KOPT-K1 (cell line): ENCODE measurements around the gene SIGLEC12.

Experiments used
- H3K27ac ChIP-seq: fragments of 200-600 bp; sonication (generic); 2 replicates; pipeline ENCODE4 v1.5.1; 2016; ENCODE audit warnings: antibody characterized with exemption, mild to moderate bottlenecking, low read depth, low read length; ENCODE audit not compliant: poor library complexity, severe bottlenecking
- H3K36me3 ChIP-seq: fragments of 200-600 bp; sonication (generic); 2 replicates; pipeline ENCODE4 v1.5.1; 2017; ENCODE audit warnings: antibody characterized with exemption, mild to moderate bottlenecking, low read length, moderate library complexity; ENCODE audit not compliant: insufficient read depth
- H3K9me3 ChIP-seq: fragments of 200-600 bp; sonication (generic); 2 replicates; pipeline ENCODE4 v1.5.1; 2017; ENCODE audit warnings: antibody characterized with exemption, low read length, mild to moderate bottlenecking; ENCODE audit not compliant: insufficient read depth, poor library complexity, severe bottlenecking

Gene SIGLEC12

DNA sequence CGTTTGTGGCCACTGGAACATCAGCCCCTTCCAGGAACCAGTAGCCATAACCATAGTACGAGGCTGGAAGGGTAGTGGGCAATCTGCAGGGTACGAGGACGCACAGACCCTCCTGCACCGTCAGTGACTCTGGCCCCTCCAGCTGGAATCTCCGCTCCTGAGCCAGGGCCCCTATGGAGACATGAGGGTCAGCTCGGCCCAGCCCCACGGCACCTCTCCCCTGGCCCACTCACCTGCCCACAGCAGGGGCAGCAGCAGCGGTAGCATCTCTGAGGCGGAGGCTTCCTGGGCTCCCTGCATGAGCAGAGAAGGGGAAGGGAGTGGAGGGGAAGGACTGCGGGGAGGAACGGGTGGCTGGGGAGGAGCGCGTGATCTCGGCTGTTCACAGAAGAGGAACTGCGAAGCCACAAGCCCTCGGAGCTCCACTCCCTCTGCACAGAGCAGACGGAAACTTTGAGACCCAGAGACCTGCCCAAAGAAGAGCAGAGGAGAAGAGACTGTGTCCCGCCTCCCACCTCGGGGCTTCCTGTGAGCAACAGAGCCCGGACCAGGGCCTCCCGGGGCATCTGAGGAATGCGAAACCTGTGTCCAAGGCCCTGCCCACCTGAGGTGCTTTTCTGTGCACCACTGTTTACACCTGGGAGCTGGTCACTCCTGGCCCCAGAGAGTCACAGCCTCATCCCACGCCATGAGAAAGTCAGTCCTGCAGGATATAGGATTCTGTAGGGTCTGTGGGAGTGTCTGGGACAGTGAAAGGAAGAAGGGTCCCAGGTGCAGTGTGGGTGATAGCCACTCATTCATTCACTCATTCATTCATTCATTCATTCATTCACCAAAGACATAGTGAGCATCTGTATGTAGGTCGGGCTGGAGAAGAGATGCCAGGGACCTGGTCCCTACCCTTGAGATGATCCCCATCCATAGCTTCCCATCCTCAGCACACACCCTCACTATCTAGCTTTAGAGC lies 30.0 kb upstream of the SIGLEC12 start, which contains the start of gene SIGLEC6:
Gene SIGLEC6, minus strand, starts transcription at position 322 of the 967 bp plus-strand sequence. Its CDS starts 22 bp downstream, at position 300.
- H3K9me3 ChIP-seq = peaks cover 7% of the 10 kb centered on the region
- peaks cover 28% of the 10 kb centered on the region; the same call in 1 of the 2 replicates for H3K36me3 ChIP-seq
- H3K27ac ChIP-seq = peak within 1 kb of the TSS; percentile 98

GRCh38 chr19:51530616-51531015 lies 29.0 kb upstream of the SIGLEC12 start:
- H3K27ac ChIP-seq = peak overlapping the region; percentile 98

GRCh38 chr19:51529301-51529700 lies 27.7 kb upstream of the SIGLEC12 start:
- peak overlapping the region; percentile 98 for H3K27ac ChIP-seq
- peaks cover 38% of the 10 kb centered on the region for H3K36me3 ChIP-seq
- H3K9me3 ChIP-seq = no peaks in the 10 kb centered on the region

More at GRCh38 chr19:51530616-51531015, 29.0 kb upstream of the SIGLEC12 start:
- Histone ChIP-seq H3K9me3 (peaks cover 5% of the 10 kb centered on the region), H3K36me3 (peaks cover 28% of the 10 kb centered on the region; the same call in 1 of the 2 replicates)

DNA sequence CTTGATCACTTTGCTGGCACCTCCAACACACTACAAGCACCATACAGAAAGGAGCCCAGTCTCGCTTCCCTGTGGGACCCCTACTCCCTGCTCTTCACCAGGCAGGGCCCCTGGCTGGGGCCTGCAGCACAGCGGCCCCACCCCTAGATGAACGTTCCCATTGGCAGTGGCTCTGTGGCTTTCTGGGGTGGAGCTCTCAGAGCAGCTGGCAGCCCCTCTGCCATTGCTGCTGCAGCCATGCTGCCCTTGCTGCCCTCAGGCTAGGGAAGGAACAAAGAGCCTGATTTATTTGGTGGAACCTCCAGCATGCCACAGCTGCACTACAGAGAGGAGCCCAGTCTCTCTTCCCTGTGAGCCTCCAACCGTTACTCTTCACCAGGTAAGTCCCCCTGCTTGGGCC lies 24.1 kb upstream of the SIGLEC12 start:
- Histone ChIP-seq H3K36me3 (peaks cover 59% of the 10 kb centered on the region), H3K9me3 (no peaks in the 10 kb centered on the region), H3K27ac (peak overlapping the region; percentile 98)

DNA sequence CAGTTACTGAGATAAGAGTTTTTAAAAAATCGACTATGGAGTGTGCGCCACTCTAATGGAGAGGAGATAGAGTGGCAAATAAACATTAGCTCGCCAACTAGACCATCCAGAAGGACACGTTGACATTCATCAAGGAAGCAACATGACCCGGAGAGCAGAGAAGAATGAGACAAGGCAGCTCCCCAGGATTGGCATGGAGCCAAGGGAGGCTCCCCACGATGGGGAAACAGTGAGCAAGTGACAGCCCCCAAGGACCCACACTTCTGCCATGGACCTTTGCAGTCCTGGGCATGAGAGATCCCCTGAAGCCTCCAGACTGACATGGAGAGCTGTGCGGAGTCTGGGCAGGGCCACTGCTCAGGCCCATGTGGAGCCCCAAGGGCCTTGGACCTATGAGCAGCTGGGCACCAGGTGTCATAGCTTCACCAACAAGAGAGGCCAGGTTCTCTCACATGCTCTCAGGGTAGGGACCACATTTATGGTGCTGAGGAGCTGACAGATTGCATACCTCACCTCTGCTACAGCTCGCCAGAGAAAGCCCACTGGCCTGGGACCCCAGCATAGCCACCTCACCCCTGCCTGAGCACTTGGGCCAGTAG lies 23.2 kb upstream of the SIGLEC12 start:
- peaks cover 55% of the 10 kb centered on the region for H3K36me3 ChIP-seq
- peak overlapping the region; percentile 98 for H3K27ac ChIP-seq
- H3K9me3 ChIP-seq = no peaks in the 10 kb centered on the region

- H3K36me3 ChIP-seq = peaks cover 66% of the 10 kb centered on the region
- peak overlapping the region; percentile 40 for H3K27ac ChIP-seq
- H3K9me3 ChIP-seq = peaks cover 9% of the 10 kb centered on the region
These were observed 20.2 kb upstream of the SIGLEC12 start for GRCh38 chr19:51521781-51522180.

GRCh38 chr19:51521357-51521756 lies 19.8 kb upstream of the SIGLEC12 start:
- Histone ChIP-seq H3K9me3 (peaks cover 9% of the 10 kb centered on the region), H3K27ac (peak overlapping the region; percentile 40), H3K36me3 (peaks cover 68% of the 10 kb centered on the region)

- Histone ChIP-seq H3K27ac (peak overlapping the region; percentile 40), H3K36me3 (peaks cover 68% of the 10 kb centered on the region), H3K9me3 (peaks cover 9% of the 10 kb centered on the region)
These were observed 19.1 kb upstream of the SIGLEC12 start for GRCh38 chr19:51520728-51521127.

DNA sequence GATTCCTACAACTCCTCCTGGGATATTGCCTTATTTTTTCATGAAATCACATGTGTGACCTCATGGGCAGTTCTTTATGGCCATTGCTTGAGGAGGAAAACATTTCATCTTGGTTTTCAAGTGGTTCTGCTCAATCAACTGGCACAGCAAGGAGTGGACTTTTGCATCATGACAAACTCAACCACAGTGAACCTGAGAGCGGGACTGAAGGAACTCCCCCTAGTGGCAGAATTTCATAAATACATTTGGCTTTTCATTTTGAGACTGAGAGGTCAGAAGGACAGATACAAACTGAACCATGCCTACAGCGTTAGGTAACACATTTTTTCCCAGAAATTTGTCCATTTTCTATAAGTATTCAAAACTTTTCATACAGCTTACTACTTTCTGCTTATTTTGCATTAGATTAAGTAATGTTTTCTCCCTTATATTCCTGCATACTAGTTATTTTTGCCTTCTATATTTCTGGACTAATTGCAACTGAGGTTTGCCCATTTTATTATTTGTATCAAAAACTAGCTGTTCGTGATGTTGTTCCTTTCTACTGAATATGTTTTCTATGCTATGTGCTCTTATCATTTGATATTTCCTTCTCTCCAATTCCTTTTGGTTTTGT lies 13.4 kb upstream of the SIGLEC12 start:
- peaks cover 34% of the 10 kb centered on the region for H3K36me3 ChIP-seq
- peaks cover 9% of the 10 kb centered on the region for H3K9me3 ChIP-seq
- no peak overlapping the region for H3K27ac ChIP-seq

DNA sequence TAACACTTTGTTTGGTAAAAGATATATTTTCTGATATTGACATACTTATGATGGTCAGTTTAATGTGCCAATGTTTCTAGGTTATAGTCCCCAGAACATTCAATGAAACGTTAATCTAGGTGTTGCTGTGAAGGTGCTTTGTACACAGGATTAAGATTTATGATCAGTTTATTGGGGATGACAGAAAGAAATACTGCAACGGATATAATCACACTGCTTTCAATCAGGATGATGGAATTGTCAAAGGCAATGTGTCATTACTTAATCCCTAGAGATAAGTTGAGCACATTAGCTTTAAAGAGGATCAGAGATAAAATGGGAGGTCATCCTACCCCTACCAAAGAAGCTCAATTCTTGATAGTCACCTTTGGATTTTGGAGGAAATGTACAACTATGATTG lies 12.4 kb upstream of the SIGLEC12 start:
- H3K9me3 ChIP-seq = peaks cover 9% of the 10 kb centered on the region
- peaks cover 24% of the 10 kb centered on the region for H3K36me3 ChIP-seq
- H3K27ac ChIP-seq = no peak overlapping the region

DNA sequence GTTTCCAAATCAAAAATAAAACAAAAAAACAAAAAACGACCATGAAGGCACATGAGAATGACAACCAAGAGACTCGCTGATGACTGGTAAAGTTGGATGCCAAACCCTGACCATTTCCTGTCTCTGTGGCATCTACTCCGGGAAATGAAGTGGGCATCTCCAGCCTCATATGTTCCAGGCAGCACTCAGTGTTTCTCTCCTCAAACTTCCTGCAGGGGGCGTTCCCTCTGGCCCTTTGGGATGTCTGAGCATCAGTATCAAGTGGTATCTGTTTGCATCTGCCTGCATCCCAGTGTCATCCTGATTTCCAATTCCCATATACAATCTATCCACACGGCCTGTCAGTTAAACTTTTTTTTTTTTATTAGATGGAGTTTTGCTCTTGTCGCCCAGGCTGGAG lies 9.8 kb upstream of the SIGLEC12 start:
- Histone ChIP-seq H3K9me3 (no peaks in the 10 kb centered on the region), H3K36me3 (no peaks in the 10 kb centered on the region), H3K27ac (peak overlapping the region; percentile 19)

GRCh38 chr19:51509823-51510660 lies 8.4 kb upstream of the SIGLEC12 start:
- Histone ChIP-seq H3K27ac (peak overlapping the region; percentile 19), H3K36me3 (no peaks in the 10 kb centered on the region), H3K9me3 (no peaks in the 10 kb centered on the region)

DNA sequence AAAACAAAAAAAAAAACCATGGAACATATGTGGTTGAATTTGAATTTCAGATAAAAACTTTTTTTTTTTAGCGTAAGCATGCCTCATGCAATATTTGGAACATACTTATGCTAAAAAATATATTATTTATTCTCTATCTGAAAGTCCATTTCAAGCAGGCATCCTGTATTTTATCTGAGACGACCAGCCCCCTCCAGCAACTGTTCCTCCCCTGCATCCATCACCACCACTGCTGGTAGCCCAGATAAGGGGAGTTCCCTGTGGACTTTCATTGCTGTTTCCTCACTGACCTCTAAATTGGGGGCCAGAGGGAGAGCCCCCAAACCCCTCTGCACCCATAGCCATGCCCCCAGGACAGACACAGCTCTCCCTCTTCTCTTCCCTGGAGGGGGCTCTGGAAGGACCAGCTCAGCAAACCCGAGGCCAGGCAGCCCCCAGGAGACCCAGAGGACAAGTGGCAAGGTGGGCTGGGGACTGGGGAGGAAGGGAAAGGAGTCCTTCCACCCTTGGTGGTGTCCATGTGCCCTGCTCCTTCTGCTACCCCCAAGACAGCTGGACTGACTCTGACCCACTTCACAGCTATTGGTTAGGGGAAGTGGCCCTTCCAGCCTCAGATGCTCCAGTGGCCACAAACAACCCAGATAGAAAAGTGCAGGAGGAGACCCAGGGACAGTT lies 6.6 kb upstream of the SIGLEC12 start:
- Histone ChIP-seq H3K36me3 (no peaks in the 10 kb centered on the region), H3K9me3 (peaks cover 10% of the 10 kb centered on the region), H3K27ac (no peak overlapping the region)

- H3K36me3 ChIP-seq = no peaks in the 10 kb centered on the region
- H3K27ac ChIP-seq = no peak overlapping the region
- H3K9me3 ChIP-seq = peaks cover 10% of the 10 kb centered on the region
These were observed 6.0 kb upstream of the SIGLEC12 start for GRCh38 chr19:51507640-51508058.
